ENCODE data around the gene CDH2. TPM values are rescaled to one million over a fixed set of nuclear protein-coding genes. Genes with fewer than 3 reads are reported as not detected.

Gene CDH2
- total RNA-seq, 1 donor from 2014 or later = 363 TPM

DNA sequence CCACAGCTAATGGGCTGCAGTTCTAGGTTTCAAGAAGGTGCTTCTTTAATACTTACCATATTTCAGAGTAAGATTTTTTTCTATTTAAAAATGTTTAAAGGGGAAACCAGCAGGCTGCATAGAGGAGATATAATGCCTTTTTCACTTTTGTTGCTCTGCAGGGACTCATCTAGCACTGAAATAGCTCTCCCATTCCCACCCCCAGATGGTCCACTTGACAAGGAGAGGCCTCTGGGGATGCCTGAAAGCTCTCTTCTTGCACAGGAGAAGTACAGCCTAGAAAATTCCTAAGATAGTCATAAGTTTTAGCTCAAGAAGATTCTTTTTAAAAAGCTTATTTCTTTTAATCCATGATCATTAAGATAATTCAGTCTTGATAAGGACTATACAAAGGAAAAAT lies 126.4 kb downstream of the CDH2 start:
- H4K20me1 ChIP-seq (ENCODE audit: insufficient read depth, low read length) = peaks cover 2% of the 10 kb centered on the region
- DNase-seq (ENCODE audit: low read depth) (no peak), FAIRE-seq (no peak)
- H3K36me3 ChIP-seq (ENCODE audit: insufficient read depth, low read length) = peaks cover 13% of the 10 kb centered on the region
- no peak overlapping the region for H3K4me3 Mint-ChIP-seq (ENCODE audit: unreplicated experiment)
- no peaks in the 10 kb centered on the region for H3K27me3 Mint-ChIP-seq (ENCODE audit: low read depth, unreplicated experiment)
- peaks cover 4% of the 10 kb centered on the region for H3K36me3 Mint-ChIP-seq (ENCODE audit: low read depth, unreplicated experiment)
- H3K9ac ChIP-seq (ENCODE audit: low read length) = no peak overlapping the region
- H3K79me2 ChIP-seq (ENCODE audit: insufficient read depth, low read length) = peaks cover 91% of the 10 kb centered on the region
- no peak overlapping the region for H3K4me2 ChIP-seq (ENCODE audit: low read length)
- no peaks in the 10 kb centered on the region for H3K9me3 Mint-ChIP-seq (ENCODE audit: unreplicated experiment)
- H3K27ac Mint-ChIP-seq (ENCODE audit: unreplicated experiment) = peak overlapping the region; percentile 75
- H3K4me1 Mint-ChIP-seq (ENCODE audit: low read depth, unreplicated experiment) = peaks cover 37% of the 10 kb centered on the region
- H3K27ac ChIP-seq (ENCODE audit: low read depth, low read length) = no peak overlapping the region
- H2AFZ ChIP-seq (ENCODE audit: low read depth, low read length) = no peak overlapping the region
- H3K27me3 ChIP-seq (ENCODE audit: insufficient read depth, low read length) = no peaks in the 10 kb centered on the region
- TF ChIP-seq EZH2 (IDR thresholded peaks at IDR 0.05; ENCODE audit: insufficient read depth, low read length) = no peak
- TF ChIP-seq, protein P1, sequence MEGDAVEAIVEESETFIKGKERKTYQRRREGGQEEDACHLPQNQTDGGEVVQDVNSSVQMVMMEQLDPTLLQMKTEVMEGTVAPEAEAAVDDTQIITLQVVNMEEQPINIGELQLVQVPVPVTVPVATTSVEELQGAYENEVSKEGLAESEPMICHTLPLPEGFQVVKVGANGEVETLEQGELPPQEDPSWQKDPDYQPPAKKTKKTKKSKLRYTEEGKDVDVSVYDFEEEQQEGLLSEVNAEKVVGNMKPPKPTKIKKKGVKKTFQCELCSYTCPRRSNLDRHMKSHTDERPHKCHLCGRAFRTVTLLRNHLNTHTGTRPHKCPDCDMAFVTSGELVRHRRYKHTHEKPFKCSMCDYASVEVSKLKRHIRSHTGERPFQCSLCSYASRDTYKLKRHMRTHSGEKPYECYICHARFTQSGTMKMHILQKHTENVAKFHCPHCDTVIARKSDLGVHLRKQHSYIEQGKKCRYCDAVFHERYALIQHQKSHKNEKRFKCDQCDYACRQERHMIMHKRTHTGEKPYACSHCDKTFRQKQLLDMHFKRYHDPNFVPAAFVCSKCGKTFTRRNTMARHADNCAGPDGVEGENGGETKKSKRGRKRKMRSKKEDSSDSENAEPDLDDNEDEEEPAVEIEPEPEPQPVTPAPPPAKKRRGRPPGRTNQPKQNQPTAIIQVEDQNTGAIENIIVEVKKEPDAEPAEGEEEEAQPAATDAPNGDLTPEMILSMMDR (IDR thresholded peaks at IDR 0.05; ENCODE audit: insufficient read depth, low read depth, low read length) = no peak
- H3K9me3 ChIP-seq (ENCODE audit: insufficient read depth, low read depth, low read length) = no peaks in the 10 kb centered on the region
- no peak overlapping the region for H3K4me3 ChIP-seq (ENCODE audit: insufficient read depth, low read depth, low read length)
- H3K4me1 ChIP-seq (ENCODE audit: insufficient read depth, low read length) = peaks cover 15% of the 10 kb centered on the region

DNA sequence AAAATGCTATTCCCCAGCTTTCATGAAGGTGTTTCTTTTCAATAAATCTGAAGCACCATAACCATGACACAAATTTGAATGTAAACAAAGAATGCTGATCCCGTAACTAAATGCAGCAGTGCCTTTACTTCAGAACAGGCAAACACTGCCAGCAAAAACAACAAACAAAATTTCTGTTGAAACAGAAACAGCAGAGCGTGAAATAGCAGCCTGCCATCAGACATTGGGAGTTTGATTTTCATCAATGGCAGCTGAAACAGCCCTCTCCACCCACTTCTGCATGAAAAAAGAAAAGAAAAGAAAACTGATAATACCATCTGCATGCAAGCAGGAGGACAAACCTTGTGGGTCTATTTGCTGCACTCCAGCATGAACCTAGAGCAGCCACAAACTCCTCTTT lies 128.3 kb downstream of the CDH2 start:
- H3K27ac Mint-ChIP-seq (ENCODE audit: unreplicated experiment) = no peak overlapping the region

DNA sequence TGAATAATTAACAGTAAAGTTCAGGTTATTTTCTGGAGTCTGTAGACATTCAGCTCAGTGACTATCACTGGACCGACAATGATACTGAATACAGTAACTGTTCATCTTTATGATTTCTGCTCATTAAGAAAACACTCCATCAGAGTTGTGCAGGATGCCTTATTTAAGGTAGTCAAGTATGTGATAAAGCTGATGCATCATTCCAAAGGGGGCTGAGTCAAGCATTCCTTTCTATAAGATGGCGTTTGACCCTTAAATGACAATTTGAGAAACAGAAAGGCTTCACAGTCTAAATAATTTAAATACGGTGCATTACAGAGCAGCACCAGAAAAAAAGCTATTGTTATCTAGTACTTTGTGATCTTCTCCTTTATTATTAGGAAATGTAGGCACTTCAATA lies 131.1 kb downstream of the CDH2 start:
- peaks cover 8% of the 10 kb centered on the region for H3K36me3 ChIP-seq (ENCODE audit: insufficient read depth, low read length)
- no peaks in the 10 kb centered on the region for H3K9me3 Mint-ChIP-seq (ENCODE audit: unreplicated experiment)
- H3K4me1 ChIP-seq (ENCODE audit: insufficient read depth, low read length) = peaks cover 35% of the 10 kb centered on the region
- peak overlapping the region; percentile 52 for H3K9ac ChIP-seq (ENCODE audit: low read length)
- no peaks in the 10 kb centered on the region for H3K27me3 Mint-ChIP-seq (ENCODE audit: low read depth, unreplicated experiment)
- peak overlapping the region; percentile 77 for H3K4me2 ChIP-seq (ENCODE audit: low read length)
- peak overlapping the region; percentile 21 for H3K4me3 ChIP-seq (ENCODE audit: insufficient read depth, low read depth, low read length)
- H3K27me3 ChIP-seq (ENCODE audit: insufficient read depth, low read length) = no peaks in the 10 kb centered on the region
- peaks cover 4% of the 10 kb centered on the region for H3K36me3 Mint-ChIP-seq (ENCODE audit: low read depth, unreplicated experiment)
- H3K27ac ChIP-seq (ENCODE audit: low read depth, low read length) = peak overlapping the region; percentile 86
- peak overlapping the region; percentile 91 for H3K27ac Mint-ChIP-seq (ENCODE audit: unreplicated experiment)
- H3K4me3 Mint-ChIP-seq (ENCODE audit: unreplicated experiment) = peak overlapping the region; percentile 2
- H2AFZ ChIP-seq (ENCODE audit: low read depth, low read length) = no peak overlapping the region
- H3K4me1 Mint-ChIP-seq (ENCODE audit: low read depth, unreplicated experiment) = peaks cover 57% of the 10 kb centered on the region
- H4K20me1 ChIP-seq (ENCODE audit: insufficient read depth, low read length) = peaks cover 2% of the 10 kb centered on the region
- no peak for TF ChIP-seq EZH2 (IDR thresholded peaks at IDR 0.05; ENCODE audit: insufficient read depth, low read length)
- TF ChIP-seq, protein P1 (IDR thresholded peaks at IDR 0.05; ENCODE audit: insufficient read depth, low read depth, low read length) = no peak
- peaks cover 85% of the 10 kb centered on the region for H3K79me2 ChIP-seq (ENCODE audit: insufficient read depth, low read length)
- peak; percentile 59 for FAIRE-seq
- no peaks in the 10 kb centered on the region for H3K9me3 ChIP-seq (ENCODE audit: insufficient read depth, low read depth, low read length)
- peak; percentile 68 for DNase-seq (ENCODE audit: low read depth)

More for the DNA sequence above, 128.3 kb downstream of the CDH2 start:
- Mint-ChIP-seq H3K4me3 (ENCODE audit: unreplicated experiment) (no peak overlapping the region), H3K36me3 (ENCODE audit: low read depth, unreplicated experiment) (peaks cover 4% of the 10 kb centered on the region), H3K9me3 (ENCODE audit: unreplicated experiment) (no peaks in the 10 kb centered on the region), H3K4me1 (ENCODE audit: low read depth, unreplicated experiment) (peaks cover 48% of the 10 kb centered on the region), H3K27me3 (ENCODE audit: low read depth, unreplicated experiment) (no peaks in the 10 kb centered on the region)
- Histone ChIP-seq H3K79me2 (ENCODE audit: insufficient read depth, low read length) (peaks cover 88% of the 10 kb centered on the region), H3K4me1 (ENCODE audit: insufficient read depth, low read length) (peaks cover 22% of the 10 kb centered on the region), H3K9ac (ENCODE audit: low read length) (no peak overlapping the region), H3K4me2 (ENCODE audit: low read length) (peak overlapping the region; percentile 58), H3K4me3 (ENCODE audit: insufficient read depth, low read depth, low read length) (no peak overlapping the region), H3K9me3 (ENCODE audit: insufficient read depth, low read depth, low read length) (no peaks in the 10 kb centered on the region), H3K27me3 (ENCODE audit: insufficient read depth, low read length) (no peaks in the 10 kb centered on the region), H3K36me3 (ENCODE audit: insufficient read depth, low read length) (peaks cover 13% of the 10 kb centered on the region), H4K20me1 (ENCODE audit: insufficient read depth, low read length) (peaks cover 2% of the 10 kb centered on the region), H3K27ac (ENCODE audit: low read depth, low read length) (no peak overlapping the region), H2AFZ (ENCODE audit: low read depth, low read length) (no peak overlapping the region)
- no peak for TF ChIP-seq EZH2 (IDR thresholded peaks at IDR 0.05; ENCODE audit: insufficient read depth, low read length)
- TF ChIP-seq, protein P1 (IDR thresholded peaks at IDR 0.05; ENCODE audit: insufficient read depth, low read depth, low read length) = no peak
- DNase-seq (ENCODE audit: low read depth) = no peak
- FAIRE-seq = no peak
